HG03159 (cell line): ENCODE results near the gene BPIFA2.

Experiments used
- ATAC-seq: cut with Tn5 transposase; IDR thresholded peaks from one replicate; pipeline ENCODE4 v1.9.1; 2021; ENCODE audit warnings: mild to moderate bottlenecking, moderate library complexity; ENCODE audit not compliant: unreplicated experiment

Gene BPIFA2

GRCh38 chr20:33191955-33192354 is 24.0 kb downstream of the BPIFA2 start:
- ATAC-seq = no peak

- ATAC-seq = no peak
Measured at GRCh38 chr20:33192912-33193501, 25.0 kb downstream of the BPIFA2 start.

GRCh38 chr20:33199026-33199425 is 31.1 kb downstream of the BPIFA2 start:
- no peak for ATAC-seq

- no peak for ATAC-seq
Measured at GRCh38 chr20:33202451-33202850, 34.5 kb downstream of the BPIFA2 start.

GRCh38 chr20:33203444-33203843 is 35.5 kb downstream of the BPIFA2 start:
- no peak for ATAC-seq

- no peak for ATAC-seq
Measured at GRCh38 chr20:33209789-33210188, 41.8 kb downstream of the BPIFA2 start.

GRCh38 chr20:33210371-33210770 is 42.4 kb downstream of the BPIFA2 start:
- no peak for ATAC-seq

- ATAC-seq = no peak
Measured at GRCh38 chr20:33211817-33212424, 44.0 kb downstream of the BPIFA2 start.

- no peak for ATAC-seq
Measured at GRCh38 chr20:33217052-33217451, 49.1 kb downstream of the BPIFA2 start, which contains the start of gene BPIFA3. Gene BPIFA3 (plus strand): TSS chr20:33217352. CDS start chr20:33217537, 185 bp downstream.

- no peak for ATAC-seq
Measured at GRCh38 chr20:33224399-33224798, 56.4 kb downstream of the BPIFA2 start.

- no peak for ATAC-seq
Measured at GRCh38 chr20:33229843-33230242, 61.9 kb downstream of the BPIFA2 start.
